HG02678 (cell line): Measurements from ENCODE around the gene CCDC90B.
"Not testable (repeated sequence)": the region's sequence is repeated elsewhere in the genome, so short reads cannot be mapped to it uniquely, and the experiment has no call there.

ENCODE experiments used
- ATAC-seq: cut with Tn5 transposase; IDR thresholded peaks from one replicate; pipeline ENCODE4 v1.9.1; 2021; ENCODE audit warnings: mild to moderate bottlenecking, moderate library complexity; ENCODE audit not compliant: unreplicated experiment

Gene CCDC90B

GRCh38 chr11:83285771-83286528 is at the start of gene CCDC90B:
TSS of gene CCDC90B (minus strand) at chr11:83286367. CDS start at chr11:83285972, 395 bp downstream.
- peak; percentile 89 for ATAC-seq

- no peak for ATAC-seq
These were observed 49.4 kb upstream of the CCDC90B start for GRCh38 chr11:83335446-83336070.

GRCh38 chr11:83330303-83330702 is 44.1 kb upstream of the CCDC90B start:
- no peak for ATAC-seq

GRCh38 chr11:83326326-83326725 is 40.2 kb upstream of the CCDC90B start:
- no peak for ATAC-seq

- no peak for ATAC-seq
These were observed 33.2 kb upstream of the CCDC90B start for GRCh38 chr11:83319346-83319745.

GRCh38 chr11:83318931-83319330 is 32.8 kb upstream of the CCDC90B start:
- no peak for ATAC-seq

- ATAC-seq: no peak
These were observed 31.9 kb upstream of the CCDC90B start for GRCh38 chr11:83317757-83318690.

- not testable (repeated sequence) for ATAC-seq
These were observed 30.7 kb upstream of the CCDC90B start for GRCh38 chr11:83316897-83317268.

GRCh38 chr11:83316143-83316896 is 30.2 kb upstream of the CCDC90B start:
- ATAC-seq: not testable (repeated sequence)

GRCh38 chr11:83312430-83312829 is 26.3 kb upstream of the CCDC90B start:
- no peak for ATAC-seq

- ATAC-seq: no peak
These were observed 25.5 kb upstream of the CCDC90B start for GRCh38 chr11:83311701-83312100.

- no peak for ATAC-seq
These were observed 24.6 kb upstream of the CCDC90B start for GRCh38 chr11:83310718-83311117.

- not testable (repeated sequence) for ATAC-seq
These were observed 22.4 kb upstream of the CCDC90B start for GRCh38 chr11:83308536-83308935.

- ATAC-seq: no peak
These were observed 20.3 kb upstream of the CCDC90B start for GRCh38 chr11:83306200-83307080.

GRCh38 chr11:83303316-83303715 is 17.1 kb upstream of the CCDC90B start:
- ATAC-seq: no peak

- no peak for ATAC-seq
These were observed 16.0 kb upstream of the CCDC90B start for GRCh38 chr11:83302151-83302550.

GRCh38 chr11:83299681-83300080 is 13.5 kb upstream of the CCDC90B start:
- ATAC-seq: no peak

- no peak for ATAC-seq
These were observed 8.0 kb upstream of the CCDC90B start for GRCh38 chr11:83294208-83294607.

- ATAC-seq: no peak
These were observed 7.2 kb upstream of the CCDC90B start for GRCh38 chr11:83293457-83293774.
